ENCODE data around the gene STARD3NL.
"Not testable (repeated sequence)": the region's sequence is repeated elsewhere in the genome, so short reads cannot be mapped to it uniquely, and the experiment has no call there.

The STARD3NL gene

GRCh38 chr7:38178004-38178694 lies at the start of gene STARD3NL:
STARD3NL (plus strand) TSS chr7:38178245; CDS start chr7:38207505, 29,260 bp downstream.
- peak; percentile 100 for DNase-seq (ENCODE audit: low spot score)

- DNase-seq (ENCODE audit: low spot score): no peak
Observed at GRCh38 chr7:38129162-38129561, 48.9 kb upstream of the STARD3NL start.

GRCh38 chr7:38129579-38129978 lies 48.5 kb upstream of the STARD3NL start:
- no peak for DNase-seq (ENCODE audit: low spot score)

- no peak for DNase-seq (ENCODE audit: low spot score)
Observed at GRCh38 chr7:38138171-38138570, 39.9 kb upstream of the STARD3NL start.

- no peak for DNase-seq (ENCODE audit: low spot score)
Observed at GRCh38 chr7:38141187-38141586, 36.9 kb upstream of the STARD3NL start.

GRCh38 chr7:38142736-38143135 lies 35.3 kb upstream of the STARD3NL start:
- no peak for DNase-seq (ENCODE audit: low spot score)

- no peak for DNase-seq (ENCODE audit: low spot score)
Observed at GRCh38 chr7:38147005-38147404, 31.0 kb upstream of the STARD3NL start.

GRCh38 chr7:38151556-38151955 lies 26.5 kb upstream of the STARD3NL start:
- no peak for DNase-seq (ENCODE audit: low spot score)

- DNase-seq (ENCODE audit: low spot score): no peak
Observed at GRCh38 chr7:38153515-38153914, 24.5 kb upstream of the STARD3NL start.

GRCh38 chr7:38154278-38154677 lies 23.8 kb upstream of the STARD3NL start:
- no peak for DNase-seq (ENCODE audit: low spot score)

GRCh38 chr7:38160003-38160571 lies 18.0 kb upstream of the STARD3NL start:
- DNase-seq (ENCODE audit: low spot score): no peak

- DNase-seq (ENCODE audit: low spot score): no peak
Observed at GRCh38 chr7:38162036-38162435, 16.0 kb upstream of the STARD3NL start.

- DNase-seq (ENCODE audit: low spot score): no peak
Observed at GRCh38 chr7:38163671-38164070, 14.4 kb upstream of the STARD3NL start.

GRCh38 chr7:38168890-38169570 lies 9.0 kb upstream of the STARD3NL start:
- DNase-seq (ENCODE audit: low spot score): no peak

GRCh38 chr7:38169847-38170246 lies 8.2 kb upstream of the STARD3NL start:
- DNase-seq (ENCODE audit: low spot score): no peak

- DNase-seq (ENCODE audit: low spot score): no peak
Observed at GRCh38 chr7:38171623-38172391, 6.2 kb upstream of the STARD3NL start.

GRCh38 chr7:38175547-38175946 lies 2.5 kb upstream of the STARD3NL start:
- DNase-seq (ENCODE audit: low spot score): not testable (repeated sequence)

GRCh38 chr7:38177621-38178003 lies 433 bp upstream of the STARD3NL start:
- no peak for DNase-seq (ENCODE audit: low spot score)

GRCh38 chr7:38178695-38179344 lies 775 bp downstream of the STARD3NL start:
- no peak for DNase-seq (ENCODE audit: low spot score)

GRCh38 chr7:38179776-38180226 lies 1.8 kb downstream of the STARD3NL start:
- no peak for DNase-seq (ENCODE audit: low spot score)

- DNase-seq (ENCODE audit: low spot score): no peak
Observed at GRCh38 chr7:38181111-38181510, 3.1 kb downstream of the STARD3NL start.

GRCh38 chr7:38182450-38182849 lies 4.4 kb downstream of the STARD3NL start:
- DNase-seq (ENCODE audit: low spot score): no peak

Data from kidney capillary endothelial cell (primary cell).